Activated T-cell treated with anti-CD3 and anti-CD28 coated beads for 48 hours (primary cell): ENCODE measurements around the gene STK39.

ENCODE experiments used
- DNase-seq: peaks from one replicate; pipeline ENCODE4 v3.0.0-alpha.2; 2020; ENCODE audit warnings: low read depth

STK39 gene

GRCh38 chr2:167946441-167946841, 301.0 kb downstream of the STK39 start:
- no peak for DNase-seq

GRCh38 chr2:167945660-167946368, 301.6 kb downstream of the STK39 start:
- DNase-seq: no peak

- no peak for DNase-seq
These were observed 302.4 kb downstream of the STK39 start for GRCh38 chr2:167944825-167945659.

DNA sequence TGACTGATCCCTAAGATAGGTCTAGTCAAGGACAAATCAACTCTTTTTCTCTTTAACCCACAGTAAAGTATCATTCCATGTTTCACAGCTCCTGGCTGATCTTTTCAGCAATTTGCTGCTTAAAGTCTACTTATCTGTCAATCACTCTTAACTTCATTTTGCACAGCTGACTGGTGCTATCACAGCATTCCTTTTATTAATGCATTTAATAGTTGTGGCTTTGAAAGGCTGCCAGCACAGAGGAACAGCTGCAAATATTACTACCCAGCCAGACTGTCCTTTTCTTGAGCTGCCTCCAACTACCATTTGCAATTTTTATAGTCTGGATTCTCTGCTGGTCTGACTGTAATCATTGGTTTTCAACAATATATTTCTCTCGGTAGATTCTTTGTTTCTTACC, 303.5 kb downstream of the STK39 start:
- DNase-seq: no peak

DNA sequence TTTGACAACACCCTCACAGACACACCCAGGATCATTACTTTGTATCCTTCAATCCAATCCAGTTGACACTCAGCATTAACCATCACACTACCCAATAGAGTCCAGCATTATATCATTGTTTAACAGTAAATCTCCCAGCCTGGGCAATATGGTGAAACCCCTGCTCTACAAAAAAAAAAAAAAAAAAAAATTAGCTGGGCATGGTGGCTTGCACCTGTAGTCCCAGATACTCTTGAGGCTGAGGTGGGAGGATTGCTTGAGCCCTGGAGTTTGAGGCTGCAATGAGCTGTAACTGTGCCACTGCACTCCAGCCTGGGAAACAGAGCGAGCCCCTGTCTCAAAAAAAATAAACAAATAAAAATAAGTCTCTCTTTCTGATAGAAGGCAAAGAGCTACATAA, 304.0 kb downstream of the STK39 start:
- DNase-seq: no peak

DNA sequence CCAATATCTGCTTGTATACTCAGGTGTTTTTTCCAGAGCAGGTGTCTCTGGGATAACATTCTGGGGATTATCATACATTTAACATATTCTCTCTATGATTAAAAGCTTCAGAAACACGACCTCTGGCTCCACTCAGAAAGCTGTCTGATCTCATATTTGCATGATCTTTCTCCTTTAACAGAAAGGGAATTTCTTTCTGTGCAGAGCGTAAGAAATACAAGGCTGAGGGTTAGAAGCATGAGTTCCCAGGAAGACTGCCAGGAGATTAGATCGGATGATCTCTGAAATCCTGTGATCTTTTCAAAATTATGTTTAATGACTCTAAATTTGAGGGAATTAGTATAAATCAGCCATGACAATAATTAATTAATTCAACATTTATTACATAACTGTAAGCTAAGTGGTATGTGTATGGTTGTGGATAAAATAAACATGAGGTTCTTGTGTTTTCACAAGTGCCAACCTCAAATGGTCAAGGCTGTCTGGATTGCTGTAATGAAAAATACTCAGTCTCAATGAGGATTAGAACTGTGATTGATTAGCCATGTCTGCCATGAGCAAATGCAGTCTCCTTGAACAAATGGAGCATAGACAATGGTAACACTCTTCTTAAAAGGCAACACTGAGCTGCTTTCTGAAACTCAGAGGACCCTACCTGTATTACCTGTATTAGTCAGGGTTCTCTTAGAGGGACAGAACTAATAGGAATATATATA, 304.9 kb downstream of the STK39 start:
- no peak for DNase-seq

DNA sequence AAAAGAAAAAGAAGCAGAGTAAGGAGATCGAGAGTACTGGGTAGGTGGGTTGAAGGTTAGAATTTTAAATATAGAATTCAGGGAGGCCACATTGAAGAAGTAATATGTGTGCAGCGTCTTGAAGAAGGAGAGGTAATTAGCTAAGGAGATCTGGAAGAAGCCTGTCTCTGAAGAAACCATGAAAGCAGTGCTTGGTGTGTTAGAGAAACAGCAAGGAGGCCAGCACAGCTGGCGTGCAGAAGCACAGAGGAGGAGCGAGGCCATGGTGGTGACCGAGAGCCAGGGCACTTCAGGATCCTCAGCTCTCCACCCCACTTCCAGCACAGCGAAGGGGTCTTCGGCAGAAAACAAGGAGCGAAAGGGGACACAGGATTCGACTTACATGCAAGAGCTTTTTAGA, 305.8 kb downstream of the STK39 start:
- no peak for DNase-seq

- no peak for DNase-seq
These were observed 306.5 kb downstream of the STK39 start for GRCh38 chr2:167940734-167941507.

GRCh38 chr2:167940346-167940725, 307.1 kb downstream of the STK39 start:
- no peak for DNase-seq

- DNase-seq: no peak
These were observed 307.7 kb downstream of the STK39 start for GRCh38 chr2:167939514-167940345.

DNA sequence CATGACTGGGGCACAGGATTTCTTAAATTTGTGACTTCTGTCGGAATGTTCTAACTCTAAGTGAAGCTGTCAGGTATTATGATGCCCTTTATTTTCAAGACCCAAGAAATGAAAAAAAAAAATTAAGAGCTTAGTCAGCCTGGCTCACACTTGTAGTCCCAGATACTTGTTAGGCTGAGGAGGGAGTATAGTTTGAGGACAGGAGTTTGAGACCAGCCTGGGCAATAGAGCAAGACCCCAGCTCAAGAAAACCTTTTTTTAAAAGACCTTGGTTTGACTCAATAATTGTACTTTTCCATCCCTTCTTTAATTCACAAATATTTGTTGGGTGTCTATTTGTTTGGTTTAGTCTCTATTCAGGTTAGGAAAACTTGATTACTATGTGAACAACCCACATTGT, 310.0 kb downstream of the STK39 start:
- DNase-seq: no peak

- DNase-seq: no peak
These were observed 311.6 kb downstream of the STK39 start for GRCh38 chr2:167935803-167936110.

DNA sequence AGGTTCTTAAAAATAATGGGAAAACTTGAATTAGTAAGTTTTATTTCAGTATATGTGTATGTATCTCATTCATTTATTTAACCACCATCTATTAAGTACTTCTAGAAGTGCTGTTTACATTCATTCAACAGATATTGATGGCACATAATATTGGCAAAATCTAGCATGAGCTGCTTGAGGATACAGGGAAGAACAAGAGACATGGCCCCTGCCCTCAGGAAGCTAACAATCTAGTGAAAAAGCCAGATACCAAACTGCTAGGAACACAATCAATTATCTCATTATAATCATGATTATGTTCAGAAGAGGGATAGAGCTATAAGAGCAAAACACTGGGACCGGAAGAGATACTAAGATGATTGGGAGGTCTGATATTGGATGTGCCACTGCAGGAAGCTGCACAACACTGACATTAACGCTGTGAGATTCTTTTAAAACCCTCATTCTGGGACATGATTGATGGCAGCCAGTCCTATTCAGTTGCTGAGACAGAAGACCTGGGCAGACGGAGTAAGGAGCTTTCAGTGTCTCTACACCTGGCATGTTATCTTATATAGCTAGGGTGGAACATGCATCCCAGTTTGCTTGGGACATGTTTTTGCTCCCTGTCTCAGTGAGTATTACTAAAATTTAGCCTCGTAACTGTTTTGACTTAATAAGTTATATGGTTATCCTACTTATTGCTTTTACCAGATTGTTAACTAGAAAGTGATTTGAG, 314.1 kb downstream of the STK39 start:
- no peak for DNase-seq

- DNase-seq: no peak
These were observed 315.2 kb downstream of the STK39 start for GRCh38 chr2:167932123-167932693.

DNA sequence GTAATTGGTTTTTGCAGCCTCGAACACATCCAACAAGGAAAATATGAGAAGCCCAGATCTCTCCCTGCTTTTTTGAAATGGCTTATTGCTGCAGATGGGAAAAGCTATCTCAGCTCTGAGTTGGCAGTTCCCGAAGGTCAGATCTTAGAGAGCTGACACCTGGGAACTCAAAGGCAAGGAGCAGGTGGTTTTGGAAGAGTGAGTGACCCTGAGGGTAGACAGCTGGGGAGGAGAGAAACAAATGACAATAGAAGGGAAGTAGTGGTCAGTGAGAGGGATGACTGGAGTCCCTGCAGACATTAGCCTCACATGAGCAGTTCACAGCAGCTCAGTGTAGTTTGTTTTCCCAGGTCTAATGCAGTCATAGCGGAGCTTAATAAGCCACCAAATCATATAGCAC, 317.9 kb downstream of the STK39 start:
- no peak for DNase-seq

DNA sequence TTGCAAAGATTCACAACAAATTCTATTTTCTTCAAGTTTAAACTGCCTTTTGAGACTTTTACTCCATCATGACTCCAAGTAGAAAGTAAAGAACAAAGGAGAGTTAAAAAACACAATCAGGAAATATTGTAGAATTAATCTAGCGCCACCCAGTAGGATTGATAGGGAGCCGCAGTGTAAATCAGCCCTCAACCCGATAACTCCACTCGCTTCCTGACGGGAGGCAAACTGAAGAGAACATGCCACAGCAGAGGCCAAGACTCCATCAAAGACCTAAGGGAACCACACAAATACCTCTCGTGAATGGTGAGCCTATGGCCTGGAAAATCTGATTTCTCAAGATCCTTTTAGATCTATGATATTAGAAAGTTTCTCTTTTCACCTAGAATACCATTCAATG, 319.0 kb downstream of the STK39 start:
- DNase-seq: no peak

- DNase-seq: no peak
These were observed 321.6 kb downstream of the STK39 start for GRCh38 chr2:167925758-167926157.

- DNase-seq: no peak
These were observed 322.8 kb downstream of the STK39 start for GRCh38 chr2:167924556-167924955.

GRCh38 chr2:167916756-167917155, 330.6 kb downstream of the STK39 start:
- DNase-seq: no peak

DNA sequence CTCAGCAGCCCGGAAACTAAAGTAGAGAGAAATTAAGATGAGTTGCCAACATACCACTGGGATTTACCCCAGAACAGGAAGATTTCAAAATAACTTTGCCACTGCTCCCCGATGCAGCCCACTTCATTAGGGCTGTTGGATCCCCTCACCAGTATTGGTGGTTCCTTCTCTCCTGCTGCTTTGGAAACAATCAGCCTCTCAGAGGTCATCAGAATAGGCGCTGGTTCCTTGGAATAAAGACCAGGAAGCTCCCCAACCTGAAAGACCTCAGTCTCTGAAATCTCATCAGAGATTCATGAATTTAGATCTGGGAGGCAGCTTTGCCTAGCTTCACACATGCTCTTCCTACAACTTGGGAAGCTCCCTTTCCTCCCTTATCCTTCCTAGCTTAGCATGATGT, 332.4 kb downstream of the STK39 start:
- no peak for DNase-seq
